Measurements from ENCODE around the gene EFNA3. TPM values are rescaled to one million over a fixed set of nuclear protein-coding genes. Genes with fewer than 3 reads are reported as not detected.

The EFNA3 gene
- total and polyA plus RNA-seq, 2 of the 4 experiments (the other 2 are of a cell fraction): 0.72 to 1.6 TPM

DNA sequence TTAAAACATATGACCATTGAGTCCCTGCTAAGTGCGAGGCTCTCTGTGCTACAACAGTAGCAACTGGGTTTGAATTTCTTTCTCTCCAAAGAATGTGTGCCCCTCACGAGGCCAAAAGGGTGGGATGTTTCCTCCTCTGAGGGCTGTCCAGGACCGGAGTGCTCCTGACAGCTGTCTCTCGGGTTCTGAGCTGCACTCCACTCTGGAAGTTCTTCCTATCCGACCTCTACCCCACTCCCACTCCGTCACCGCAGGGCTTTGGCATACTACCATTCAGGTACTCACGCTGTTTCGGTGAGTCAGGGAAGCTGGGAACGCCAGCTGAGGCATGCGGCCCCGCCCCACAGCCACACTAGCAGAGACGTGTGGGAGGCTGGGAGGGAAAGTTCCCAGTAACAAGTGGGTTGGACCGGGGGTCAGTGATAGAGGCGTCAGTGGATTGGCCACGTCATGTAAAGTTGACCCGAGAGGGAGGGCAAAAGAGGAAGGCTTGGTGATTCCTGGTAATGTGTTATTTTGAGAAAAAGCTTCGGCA lies 56.3 kb downstream of the EFNA3 start (continued):
- TF ChIP-seq MAFK (IDR thresholded peaks at IDR 0.05; ENCODE audit: low read depth, low read length): no peak

- ATAC-seq (ENCODE audit: low read depth): peak; percentile 91
- no TSS peak for BruUV-seq (replicated peaks)
- TF ChIP-seq RFX5 (IDR thresholded peaks at IDR 0.05; ENCODE audit: low read depth, low read length): no peak
- TF ChIP-seq FOS (IDR thresholded peaks at IDR 0.05; ENCODE audit: low read depth, low read length): no peak
- TF ChIP-seq ELK1 (IDR thresholded peaks at IDR 0.05; ENCODE audit: borderline replicate concordance, low read depth, low read length): no peak
- 0 out of 2 replicates have a peak, but pooled peaks have one; percentile 81 for TF ChIP-seq CHD1 (IDR thresholded peaks at IDR 0.05; ENCODE audit: low read depth, low read length)
- no peak for TF ChIP-seq SMC3 (IDR thresholded peaks at IDR 0.05; ENCODE audit: low read depth, low read length)
- TF ChIP-seq MAZ (IDR thresholded peaks at IDR 0.05; ENCODE audit: borderline replicate concordance, low read depth, low read length): peak; percentile 94; the same call in 1 of the 2 replicates
- no peak for TF ChIP-seq CEBPB (IDR thresholded peaks at IDR 0.05; ENCODE audit: low read depth, low read length)
- no peak for TF ChIP-seq MAFK (IDR thresholded peaks at IDR 0.05; ENCODE audit: low read depth, low read length)
- TF ChIP-seq BHLHE40 (IDR thresholded peaks at IDR 0.05; ENCODE audit: low read depth, low read length): peak; percentile 57; the same call in 1 of the 2 replicates
- TF ChIP-seq POLR2A (IDR thresholded peaks at IDR 0.05; ENCODE audit: low read depth, low read length): peak; percentile 90
- no peak for TF ChIP-seq NFE2L2 (IDR thresholded peaks at IDR 0.05; ENCODE audit: low read depth, low read length)
- no peak for TF ChIP-seq USF2 (IDR thresholded peaks at IDR 0.05; ENCODE audit: low read depth, low read length)
Observed at GRCh38 chr1:155135415-155136028, 56.9 kb downstream of the EFNA3 start, which contains the start of gene SLC50A1. Gene SLC50A1 (plus strand): TSS chr1:155135852. CDS start chr1:155135912, 60 bp downstream.

More at GRCh38 chr1:155135415-155136028, 56.9 kb downstream of the EFNA3 start, which contains the start of gene SLC50A1:
- DNase-seq: peak; percentile 91
- ChIA-PET CTCF (no interaction called here), POLR2A (ENCODE audit: unreplicated experiment) (no interaction called here)
- Histone ChIP-seq H3K79me1 (ENCODE audit: low read depth in 1 of 2, low read length in 2 of 2) (peaks cover 23 to 44% of the 10 kb centered on the region in 2 experiments), H3K27ac (ENCODE audit: insufficient read depth, low read length) (peak within 1 kb of the TSS; percentile 97), H2BK120ac (ENCODE audit: low read depth, low read length) (peak within 1 kb of the TSS; percentile 82), H3K4me2 (ENCODE audit: low read depth, low read length) (peak within 1 kb of the TSS; percentile 88), H3K4me3 (ENCODE audit: insufficient read depth, low read depth, low read length) (peak within 1 kb of the TSS; percentile 72), H4K5ac (ENCODE audit: low read depth, low read length) (peak within 1 kb of the TSS; percentile 94), H2AK5ac (ENCODE audit: low read depth, low read length) (peak within 1 kb of the TSS; percentile 92), H3K36me3 (ENCODE audit: control insufficient read depth, insufficient read depth, low read length) (peaks cover 9% of the 10 kb centered on the region), H4K20me1 (ENCODE audit: insufficient read depth, low read length) (no peaks in the 10 kb centered on the region), H2BK15ac (ENCODE audit: low read depth, low read length) (peak within 1 kb of the TSS; percentile 71; the same call in 1 of the 3 replicates), H3K4me1 (ENCODE audit: control insufficient read depth, insufficient read depth, low read length) (peaks cover 8% of the 10 kb centered on the region; the same call in 1 of the 2 replicates), H3K56ac (ENCODE audit: extremely low read depth, insufficient read depth, low read length) (peak within 1 kb of the TSS; percentile 86), H3K23ac (ENCODE audit: low read depth, low read length) (peak within 1 kb of the TSS; percentile 92; the same call in 1 of the 2 replicates), H3K27me3 (ENCODE audit: control insufficient read depth, insufficient read depth, low read length) (no peaks in the 10 kb centered on the region), H2BK5ac (ENCODE audit: low read depth, low read length, poor library complexity, severe bottlenecking) (peak within 1 kb of the TSS; percentile 91), H3K9me1 (ENCODE audit: insufficient read depth, low read length) (peaks cover 20% of the 10 kb centered on the region; the same call in 1 of the 2 replicates), H4K8ac (ENCODE audit: low read depth in 2 of 2, low read length in 2 of 2) (peak within 1 kb of the TSS; percentile 94 to 99), H3K14ac (replicated peaks; ENCODE audit: low read depth, low read length) (peak within 1 kb of the TSS; percentile 97), H2AFZ (replicated peaks; ENCODE audit: low read length, poor library complexity) (peak within 1 kb of the TSS; percentile 99), H2BK20ac (ENCODE audit: low read depth, low read length) (no peak within 1 kb of the TSS), H3K4ac (ENCODE audit: low read depth, low read length) (peak within 1 kb of the TSS; percentile 98), H2AK9ac (replicated peaks; ENCODE audit: low read depth, low read length, poor library complexity) (peak within 1 kb of the TSS; percentile 97), H3K9ac (ENCODE audit: low read depth, low read length) (peak within 1 kb of the TSS; percentile 90), H4K91ac (ENCODE audit: insufficient read depth, low read depth, low read length) (peak within 1 kb of the TSS; percentile 98), H3K9me3 (ENCODE audit: control insufficient read depth, insufficient read depth, low read length) (no peaks in the 10 kb centered on the region), H3K18ac (ENCODE audit: low read depth, low read length) (peak within 1 kb of the TSS; percentile 89)
- WGBS, 2 experiments (ENCODE audit: extremely low coverage in 2 of 2, insufficient read length in 1 of 2): 0% methylated on average over 40 of the region's 52 CpGs; no CpG with 5 or more reads in 1 of the 2 experiments
- intact Hi-C loops (cut with micrococcal nuclease) (loop anchor here (1.0 kb wide), 1 partner anchor 32 kb away; no protein-coding TSS in a partner anchor), in situ Hi-C loops (cut with MboI; ENCODE audit: low sequenced_read_pairs) (no loop called here), dilution Hi-C loops (cut with HindIII; ENCODE audit: low sequenced_read_pairs, unreplicated experiment) (no loop called here)
